HepG2 (cell line): ENCODE measurements around the gene C6orf136. TPM values are rescaled to one million over a fixed set of nuclear protein-coding genes. Genes with fewer than 3 reads are reported as not detected.

ENCODE experiments used
- CREB1 ChIP-seq, 2 experiments: fragments of 450-650 bp in 1 of 2; IDR thresholded peaks; 2 replicates each; pipeline ENCODE4 v1.6.1; 2016 to 2017; ENCODE audit warnings: control low read depth in 1 of 2, mild to moderate bottlenecking in 1 of 2, missing compliant biosample characterization in 1 of 2, missing genetic modification characterization in 1 of 2
- HDAC1 ChIP-seq: sonication (generic); formaldehyde crosslinking; IDR thresholded peaks from 2 replicates; pipeline ENCODE4 v1.5.1; 2020; ENCODE audit warnings: mild to moderate bottlenecking, missing genetic modification reagents
- ISX ChIP-seq: sonication (generic); formaldehyde crosslinking; conservative IDR thresholded peaks from 2 replicates; pipeline ENCODE4 v1.5.0; 2020; ENCODE audit warnings: missing genetic modification reagents
- KAT7 ChIP-seq: IDR thresholded peaks from 2 replicates; pipeline ENCODE4 v1.6.1; 2018; ENCODE audit warnings: borderline replicate concordance, missing compliant biosample characterization
- MBNL3 ChIP-seq: fragments of 250-450 bp; sonication (Bioruptor Pico); conservative IDR thresholded peaks from 2 replicates; pipeline ENCODE4 v1.8.0; 2022; ENCODE audit warnings: mild to moderate bottlenecking, inconsistent platforms
- MED13 ChIP-seq: sonication (generic); formaldehyde crosslinking; IDR thresholded peaks from 2 replicates; pipeline ENCODE4 v1.5.0; 2020; ENCODE audit warnings: missing genetic modification reagents
- NFAT5 ChIP-seq: sonication (generic); formaldehyde crosslinking; IDR thresholded peaks from 2 replicates; pipeline ENCODE4 v1.4.0; 2020; ENCODE audit warnings: missing genetic modification reagents
- PBX2 ChIP-seq: IDR thresholded peaks from 2 replicates; pipeline ENCODE4 v1.6.1; 2016; ENCODE audit warnings: control low read depth
- THYN1 ChIP-seq: sonication (generic); formaldehyde crosslinking; IDR thresholded peaks from 2 replicates; pipeline ENCODE4 v1.8.1; 2023; ENCODE audit warnings: low read depth, mild to moderate bottlenecking, moderate library complexity, missing genetic modification reagents, borderline replicate concordance
- WIZ ChIP-seq: sonication (generic); formaldehyde crosslinking; IDR thresholded peaks from 2 replicates; pipeline ENCODE4 v1.5.1; 2020; ENCODE audit warnings: mild to moderate bottlenecking, missing genetic modification reagents
- ZNF292 ChIP-seq: sonication (generic); formaldehyde crosslinking; IDR thresholded peaks from 2 replicates; pipeline ENCODE4 v1.8.1; 2022; ENCODE audit warnings: mild to moderate bottlenecking, low read depth, missing genetic modification reagents, borderline replicate concordance
- ZNF407 ChIP-seq: sonication (generic); formaldehyde crosslinking; IDR thresholded peaks from one replicate; pipeline ENCODE4 v1.5.1; 2020; ENCODE audit warnings: mild to moderate bottlenecking, missing genetic modification reagents; ENCODE audit errors: not compliant biosample characterization
- ZNF446 ChIP-seq: sonication (generic); formaldehyde crosslinking; IDR thresholded peaks from 2 replicates; pipeline ENCODE4 v1.5.0; 2020; ENCODE audit warnings: mild to moderate bottlenecking, missing genetic modification reagents
- ZNF841 ChIP-seq: sonication (generic); formaldehyde crosslinking; IDR thresholded peaks from 2 replicates; pipeline ENCODE4 v1.8.1; 2023; ENCODE audit warnings: missing genetic modification reagents, borderline replicate concordance
- polyA plus RNA-seq, 8 experiments: library from polyadenylated mRNA; depleted of rRNA in 3 of 8; stranded (reverse) in 7 of 8; unstranded in 1 of 8; fragments of >200 nt; fragmentation: Illumina TruSeq in 4 of 8; extraction: Trizol in 4 of 8; gene quantifications; 2 replicates each; pipeline versions ENCODE4 v1.2.1 to v1.2.3, GENCODE V29; 2011 to 2016; ENCODE audit warnings: low read depth in 4 of 8, missing spikeins in 1 of 8, mixed read lengths in 1 of 8; ENCODE audit not compliant: insufficient read depth in 1 of 8
- total RNA-seq, 5 experiments: library from RNA; depleted of rRNA; stranded (reverse); fragments of >200 nt; fragmentation: Illumina TruSeq; extraction: Trizol; gene quantifications; 2 replicates each; pipeline ENCODE4 v1.2.3, GENCODE V29; 2016; ENCODE audit warnings: low read depth in 1 of 5

The C6orf136 gene
- total and polyA plus RNA-seq, 2 of the 13 experiments (the other 11 are each of a cell fraction or from before 2014, with no cell fraction given), result 12.0 to 26.2 TPM

- TF ChIP-seq NFAT5 (CRISPR knock-in tag) (0 out of 2 replicates have a peak, but pooled peaks have one; percentile 44), ZNF407 (CRISPR knock-in tag) (peak; percentile 23), HDAC1 (CRISPR knock-in tag) (peak; percentile 87), CREB1 (IDR thresholded peaks at IDR 0.05) (peak; percentile 70), CREB1 (CRISPR knock-in tag; IDR thresholded peaks at IDR 0.05) (peak; percentile 86), KAT7 (no peak), THYN1 (CRISPR knock-in tag) (peak; percentile 39; the same call in 1 of the 2 replicates), WIZ (CRISPR knock-in tag) (peak; percentile 8; the same call in 1 of the 2 replicates), ZNF292 (CRISPR knock-in tag) (no peak), MED13 (CRISPR knock-in tag) (peak; percentile 81; the same call in 1 of the 2 replicates), ISX (CRISPR knock-in tag) (no peak), MBNL3 (CRISPR knock-in tag) (no peak), ZNF841 (no peak), PBX2 (CRISPR knock-in tag) (0 out of 2 replicates have a peak, but pooled peaks have one; percentile 9), ZNF446 (no peak)
Observed at GRCh38 chr6:30617565-30618269, 29.2 kb upstream of the C6orf136 start, which contains the start of gene MRPS18B (continued).
